ENCODE results near the gene CDH4.
A peak's percentile ranks its signal among the peaks of the same experiment; 100 is the strongest.

Gene CDH4

GRCh38 chr20:61912665-61913422 is 660.8 kb downstream of the CDH4 start:
- no peak for DNase-seq

GRCh38 chr20:61913423-61914225 is 661.6 kb downstream of the CDH4 start:
- DNase-seq: no peak

- no peak for DNase-seq
Observed at GRCh38 chr20:61915101-61915500, 663.0 kb downstream of the CDH4 start.

- no peak for DNase-seq
Observed at GRCh38 chr20:61916318-61916891, 664.3 kb downstream of the CDH4 start.

- DNase-seq: no peak
Observed at GRCh38 chr20:61917474-61918145, 665.5 kb downstream of the CDH4 start.

GRCh38 chr20:61918548-61918947 is 666.5 kb downstream of the CDH4 start:
- DNase-seq: no peak

- no peak for DNase-seq
Observed at GRCh38 chr20:61919239-61919638, 667.2 kb downstream of the CDH4 start.

- no peak for DNase-seq
Observed at GRCh38 chr20:61919675-61920365, 667.8 kb downstream of the CDH4 start.

GRCh38 chr20:61922411-61922810 is 670.4 kb downstream of the CDH4 start:
- DNase-seq: no peak

GRCh38 chr20:61922936-61923335 is 670.9 kb downstream of the CDH4 start:
- no peak for DNase-seq

- no peak for DNase-seq
Observed at GRCh38 chr20:61923371-61924166, 671.5 kb downstream of the CDH4 start.

GRCh38 chr20:61924211-61924857 is 672.3 kb downstream of the CDH4 start:
- no peak for DNase-seq

GRCh38 chr20:61924858-61925554 is 672.9 kb downstream of the CDH4 start:
- DNase-seq: no peak

- peak; percentile 28 for DNase-seq
Observed at GRCh38 chr20:61925555-61926252, 673.6 kb downstream of the CDH4 start.

GRCh38 chr20:61926253-61926613 is 674.2 kb downstream of the CDH4 start:
- no peak for DNase-seq

GRCh38 chr20:61926796-61927192 is 674.7 kb downstream of the CDH4 start:
- DNase-seq: no peak

- no peak for DNase-seq
Observed at GRCh38 chr20:61927193-61927825, 675.2 kb downstream of the CDH4 start.

GRCh38 chr20:61927826-61928541 is 675.9 kb downstream of the CDH4 start:
- DNase-seq: no peak

GRCh38 chr20:61929561-61929960 is 677.5 kb downstream of the CDH4 start:
- no peak for DNase-seq
